ENCODE results near the gene KCTD2.

Gene KCTD2

GRCh38 chr17:75087558-75088453 lies 40.8 kb downstream of the KCTD2 start, which contains the start of gene SLC16A5:
Gene SLC16A5, plus strand, starts transcription at chr17:75087954. Its CDS starts 5,683 bp downstream, at chr17:75093637.
- H3K27ac Mint-ChIP-seq, result peak within 1 kb of the TSS; percentile 71
- H3K4me1 Mint-ChIP-seq, result peaks cover 32% of the 10 kb centered on the region
- ATAC-seq (peak; percentile 72), DNase-seq (ENCODE audit: low spot score in 2 of 2) (peak; percentile 37 to 68)
- H3K4me3 Mint-ChIP-seq, result peak within 1 kb of the TSS; percentile 69
- H3K9me3 Mint-ChIP-seq, result no peaks in the 10 kb centered on the region
- no peaks in the 10 kb centered on the region for H3K36me3 Mint-ChIP-seq

DNA sequence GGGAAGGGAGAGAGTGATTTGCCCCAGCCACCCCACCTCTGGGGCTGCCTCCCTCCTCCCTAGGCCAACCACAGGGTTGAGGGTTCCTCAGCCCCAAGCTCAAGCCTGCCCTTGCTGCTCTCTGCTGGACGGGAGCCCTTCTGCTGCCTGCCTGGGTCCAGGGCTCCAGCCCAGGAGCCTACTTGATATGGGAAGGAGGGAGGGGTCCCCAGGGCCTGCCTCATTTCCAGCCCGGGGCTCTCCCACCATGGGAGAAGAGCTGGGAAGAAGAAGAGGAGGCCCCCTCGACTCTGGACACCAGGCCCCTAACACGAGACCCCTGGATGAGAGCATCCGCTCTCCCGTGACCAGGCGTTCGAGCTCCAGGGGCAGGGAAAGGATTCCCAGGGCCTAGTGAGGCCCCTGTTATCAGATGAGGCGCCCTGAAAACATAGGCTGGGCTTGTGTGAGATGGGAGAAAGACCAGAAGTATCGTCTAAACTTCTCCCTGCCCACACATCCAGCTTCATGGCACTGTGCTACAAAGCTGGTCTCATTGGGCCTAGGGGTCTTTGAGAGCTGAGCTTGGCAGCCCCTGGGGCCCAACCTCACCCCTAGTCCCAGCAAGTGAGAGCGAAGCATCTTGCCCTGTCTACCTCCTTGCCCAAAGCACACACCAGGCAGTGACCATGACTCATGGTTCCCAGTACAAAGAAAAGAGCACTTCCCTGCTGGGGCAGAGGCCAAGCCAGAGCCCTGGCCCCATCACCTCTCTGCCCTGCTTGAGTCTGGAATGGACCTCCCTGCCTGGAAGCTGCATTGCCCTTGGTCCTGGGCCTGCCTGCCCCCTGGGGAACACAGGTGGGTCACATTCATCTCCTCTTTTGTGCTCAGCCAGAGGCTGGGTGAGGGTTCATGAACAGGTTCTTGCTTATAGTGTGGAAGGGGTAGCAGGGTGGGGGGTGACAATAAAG lies 41.7 kb downstream of the KCTD2 start:
- Mint-ChIP-seq H3K27ac (peak overlapping the region; percentile 71), H3K36me3 (no peaks in the 10 kb centered on the region), H3K4me1 (peaks cover 33% of the 10 kb centered on the region), H3K9me3 (no peaks in the 10 kb centered on the region), H3K4me3 (peak overlapping the region; percentile 69)
- DNase-seq (ENCODE audit: low spot score in 2 of 2) (no peak), ATAC-seq (peak; percentile 46)

DNA sequence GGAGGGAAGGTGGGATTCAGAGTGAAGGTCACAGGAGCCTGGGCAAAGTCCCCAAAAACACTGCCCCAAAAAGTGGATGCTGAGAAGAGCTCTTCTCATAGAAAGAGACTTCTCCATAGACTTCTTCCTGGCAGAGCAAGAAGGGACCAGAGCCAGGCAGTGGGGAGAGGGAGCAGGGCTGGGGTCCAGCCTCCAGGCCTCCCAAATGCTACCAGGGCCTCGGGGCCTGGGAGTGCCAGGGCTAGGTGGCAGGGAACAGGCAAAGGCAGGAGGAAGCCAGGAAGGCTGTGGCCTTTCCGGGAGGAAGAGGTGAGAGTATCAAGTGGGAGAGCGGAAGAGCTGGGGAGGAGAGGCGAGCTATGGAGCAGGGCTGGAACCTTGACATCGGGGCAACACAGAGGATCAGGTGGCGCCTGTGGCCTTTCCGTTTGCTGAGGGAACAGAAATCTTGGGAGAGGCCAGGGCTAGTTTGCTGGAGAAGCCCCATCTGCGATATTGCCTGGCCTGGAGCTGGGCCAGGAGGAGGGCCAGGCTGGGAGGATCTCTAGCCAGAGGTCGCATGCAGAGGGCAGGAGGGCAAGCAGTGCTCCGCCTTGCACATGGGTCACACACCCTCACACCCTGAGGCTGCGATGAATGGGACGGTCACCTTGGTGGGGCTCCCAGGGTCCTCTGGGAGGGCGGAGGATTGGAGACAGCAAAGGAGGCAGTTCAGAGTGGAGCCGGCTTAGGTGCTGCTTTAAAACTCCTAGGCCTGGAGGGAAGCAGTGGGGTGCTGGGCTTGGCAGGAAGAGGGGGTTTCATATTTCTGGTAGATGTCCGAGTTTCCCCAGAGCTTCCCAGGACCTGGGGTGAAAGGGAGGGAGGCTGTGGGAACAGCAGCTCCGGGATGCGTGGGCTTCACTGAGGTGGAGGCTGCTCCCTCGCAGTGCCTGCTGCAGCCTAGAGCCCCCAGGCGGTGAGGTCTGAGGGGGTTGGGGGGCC lies 44.1 kb downstream of the KCTD2 start:
- Mint-ChIP-seq H3K4me1 (peaks cover 33% of the 10 kb centered on the region), H3K27ac (peak overlapping the region; percentile 36), H3K4me3 (no peak overlapping the region), H3K9me3 (no peaks in the 10 kb centered on the region), H3K36me3 (no peaks in the 10 kb centered on the region)
- no peak for DNase-seq (ENCODE audit: low spot score in 2 of 2)
- ATAC-seq, result no peak

- Mint-ChIP-seq H3K4me1 (peaks cover 26% of the 10 kb centered on the region), H3K36me3 (no peaks in the 10 kb centered on the region), H3K9me3 (no peaks in the 10 kb centered on the region), H3K27ac (peak overlapping the region; percentile 41), H3K4me3 (no peak overlapping the region)
- no peak for DNase-seq (ENCODE audit: low spot score in 2 of 2)
- no peak for ATAC-seq
Observed at GRCh38 chr17:75091855-75092327, 44.9 kb downstream of the KCTD2 start.

DNA sequence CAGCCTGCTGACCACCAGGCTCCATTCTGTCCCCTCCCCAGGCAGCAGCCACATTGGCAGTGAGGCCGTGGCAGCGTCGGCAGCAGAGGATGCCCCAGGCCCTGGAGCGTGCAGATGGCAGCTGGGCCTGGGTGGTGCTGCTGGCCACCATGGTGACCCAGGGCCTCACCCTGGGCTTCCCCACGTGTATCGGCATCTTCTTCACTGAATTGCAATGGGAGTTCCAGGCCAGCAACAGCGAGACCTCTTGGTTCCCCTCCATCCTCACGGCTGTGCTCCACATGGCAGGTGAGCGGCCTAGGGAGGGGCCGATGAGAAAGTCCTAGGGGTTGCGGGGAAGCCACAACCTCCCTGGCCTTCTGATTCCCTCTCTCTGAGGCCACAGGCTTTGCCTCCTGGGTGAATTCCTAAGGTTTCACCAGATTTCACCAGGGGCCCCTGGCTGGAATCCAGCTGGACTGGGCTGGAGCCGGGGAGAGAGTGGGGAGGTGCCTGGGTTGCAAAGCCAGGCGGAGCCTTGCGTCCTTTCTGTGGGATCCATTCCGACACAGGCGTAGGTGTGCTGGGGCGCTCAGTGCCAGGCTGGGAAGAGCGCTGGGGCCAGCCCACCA lies 46.6 kb downstream of the KCTD2 start:
- no peaks in the 10 kb centered on the region for H3K9me3 Mint-ChIP-seq
- H3K36me3 Mint-ChIP-seq, result no peaks in the 10 kb centered on the region
- ATAC-seq, result no peak
- no peak for DNase-seq (ENCODE audit: low spot score in 2 of 2)
- H3K27ac Mint-ChIP-seq, result peak overlapping the region; percentile 23
- H3K4me3 Mint-ChIP-seq, result no peak overlapping the region
- peaks cover 19% of the 10 kb centered on the region for H3K4me1 Mint-ChIP-seq

DNA sequence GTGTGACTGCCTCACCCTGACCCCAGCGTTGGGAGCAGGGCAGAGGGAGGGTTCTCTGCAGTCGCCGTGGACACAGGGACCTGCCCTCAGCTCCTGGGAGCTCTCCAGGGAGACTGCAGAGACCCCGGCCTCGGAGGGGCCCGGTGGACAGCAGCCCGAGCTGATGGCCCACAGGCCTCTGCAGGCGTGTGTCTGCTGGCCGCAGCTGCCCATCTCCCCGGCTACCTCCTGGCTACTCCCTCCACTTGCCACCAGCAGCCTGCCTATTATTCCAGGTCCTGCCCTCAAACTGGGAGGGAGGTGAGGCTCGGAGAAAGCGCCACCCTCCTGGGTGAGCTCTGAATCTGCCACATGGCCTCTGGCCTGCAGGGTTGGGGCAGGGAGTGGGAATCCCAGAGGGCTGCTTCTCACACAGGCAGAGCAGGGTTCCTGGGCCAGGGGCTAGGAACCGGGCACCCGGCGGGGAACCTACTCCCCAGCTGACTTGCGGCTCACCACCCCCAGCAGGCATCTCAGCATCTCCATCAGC lies 47.9 kb downstream of the KCTD2 start:
- Mint-ChIP-seq H3K9me3 (no peaks in the 10 kb centered on the region), H3K36me3 (no peaks in the 10 kb centered on the region), H3K27ac (peak overlapping the region; percentile 37), H3K4me1 (peaks cover 12% of the 10 kb centered on the region), H3K4me3 (no peak overlapping the region)
- ATAC-seq, result no peak
- no peak for DNase-seq (ENCODE audit: low spot score in 2 of 2)

- Mint-ChIP-seq H3K4me3 (no peak overlapping the region), H3K36me3 (no peaks in the 10 kb centered on the region), H3K27ac (no peak overlapping the region), H3K4me1 (peaks cover 12% of the 10 kb centered on the region), H3K9me3 (no peaks in the 10 kb centered on the region)
- DNase-seq (ENCODE audit: low spot score in 2 of 2), result no peak
- no peak for ATAC-seq
Observed at GRCh38 chr17:75096082-75096625, 49.1 kb downstream of the KCTD2 start.

GRCh38 chr17:75097865-75098264 lies 50.8 kb downstream of the KCTD2 start:
- no peak overlapping the region for H3K27ac Mint-ChIP-seq

DNA sequence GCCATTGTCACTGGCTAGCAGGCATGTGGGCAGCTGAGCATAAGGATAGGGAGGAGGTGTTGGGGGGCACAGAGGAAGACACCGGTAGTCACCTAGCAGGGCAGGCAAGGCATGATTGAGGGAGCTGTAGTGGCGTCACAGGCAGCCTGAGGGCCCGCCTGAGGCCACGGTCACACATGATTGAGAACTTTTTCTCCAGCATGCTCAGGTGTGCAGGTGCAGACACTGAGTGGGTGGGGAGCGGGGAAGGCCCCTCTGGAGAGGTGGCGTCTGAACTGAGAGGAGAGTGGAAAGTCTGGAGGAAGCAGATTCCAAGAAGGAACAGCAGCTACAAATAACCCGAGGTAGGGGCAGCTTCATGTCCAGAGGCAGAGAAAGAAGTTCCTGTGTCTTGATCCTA lies 51.8 kb downstream of the KCTD2 start:
- H3K9me3 Mint-ChIP-seq, result no peaks in the 10 kb centered on the region
- H3K4me3 Mint-ChIP-seq, result no peak overlapping the region
- peak overlapping the region; percentile 17 for H3K27ac Mint-ChIP-seq
- no peaks in the 10 kb centered on the region for H3K36me3 Mint-ChIP-seq
- DNase-seq (ENCODE audit: low spot score in 2 of 2), result no peak
- H3K4me1 Mint-ChIP-seq, result no peaks in the 10 kb centered on the region
- no peak for ATAC-seq

More at GRCh38 chr17:75097865-75098264, 50.8 kb downstream of the KCTD2 start:
- no peak for ATAC-seq
- H3K4me3 Mint-ChIP-seq, result no peak overlapping the region
- H3K4me1 Mint-ChIP-seq, result peaks cover under 1% of the 10 kb centered on the region
- no peaks in the 10 kb centered on the region for H3K9me3 Mint-ChIP-seq
- no peak for DNase-seq (ENCODE audit: low spot score in 2 of 2)
- H3K36me3 Mint-ChIP-seq, result no peaks in the 10 kb centered on the region

DNA sequence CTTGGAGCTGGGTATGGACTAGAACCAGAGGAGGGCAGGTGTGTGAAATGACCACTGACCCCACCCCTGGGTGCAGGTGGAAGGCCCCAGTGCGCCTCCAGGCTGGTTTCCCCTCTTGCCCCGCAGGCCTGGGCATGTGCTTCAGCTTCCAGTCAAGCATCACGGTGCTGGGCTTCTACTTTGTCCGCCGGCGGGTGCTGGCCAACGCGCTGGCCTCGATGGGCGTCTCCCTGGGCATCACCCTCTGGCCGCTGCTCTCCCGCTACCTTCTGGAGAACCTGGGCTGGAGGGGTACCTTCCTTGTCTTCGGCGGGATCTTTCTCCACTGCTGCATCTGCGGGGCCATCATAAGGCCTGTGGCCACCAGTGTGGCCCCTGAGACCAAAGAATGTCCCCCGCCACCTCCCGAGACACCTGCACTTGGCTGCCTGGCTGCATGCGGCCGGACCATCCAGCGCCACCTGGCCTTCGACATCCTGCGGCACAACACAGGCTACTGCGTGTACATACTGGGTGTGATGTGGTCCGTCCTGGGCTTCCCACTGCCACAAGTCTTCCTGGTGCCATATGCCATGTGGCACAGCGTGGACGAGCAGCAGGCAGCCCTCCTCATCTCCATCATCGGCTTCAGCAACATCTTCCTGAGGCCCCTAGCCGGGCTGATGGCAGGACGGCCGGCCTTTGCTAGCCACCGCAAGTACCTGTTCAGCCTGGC lies 53.0 kb downstream of the KCTD2 start:
- ATAC-seq (no peak), DNase-seq (ENCODE audit: low spot score in 2 of 2) (no peak)
- Mint-ChIP-seq H3K36me3 (no peaks in the 10 kb centered on the region), H3K4me3 (no peak overlapping the region), H3K4me1 (no peaks in the 10 kb centered on the region), H3K27ac (no peak overlapping the region), H3K9me3 (no peaks in the 10 kb centered on the region)

DNA sequence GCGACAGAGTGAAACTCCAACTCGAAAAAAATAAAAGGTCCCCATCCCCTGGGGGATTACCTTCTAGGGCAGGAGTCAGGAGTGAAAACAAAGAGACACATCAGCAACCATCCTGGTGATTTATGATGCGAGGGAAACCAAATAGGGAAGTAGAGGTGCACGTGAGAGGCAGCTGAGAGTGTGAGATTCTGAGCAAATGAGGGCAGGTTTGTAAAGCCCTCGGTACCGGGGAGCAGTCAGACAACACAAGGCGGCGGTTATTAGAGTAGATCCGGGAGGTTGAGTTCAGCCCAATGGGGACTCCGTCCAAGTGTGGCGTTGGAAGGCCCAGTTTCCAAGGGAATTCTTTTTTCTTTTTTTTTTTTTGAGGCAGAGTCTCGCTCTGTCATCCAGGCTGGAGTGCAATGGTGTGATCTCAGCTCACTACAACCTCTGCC lies 55.4 kb downstream of the KCTD2 start:
- no peaks in the 10 kb centered on the region for H3K4me1 Mint-ChIP-seq
- H3K9me3 Mint-ChIP-seq, result no peaks in the 10 kb centered on the region
- DNase-seq (ENCODE audit: low spot score in 2 of 2), result no peak
- H3K4me3 Mint-ChIP-seq, result no peak overlapping the region
- ATAC-seq, result no peak
- no peaks in the 10 kb centered on the region for H3K36me3 Mint-ChIP-seq
- no peak overlapping the region for H3K27ac Mint-ChIP-seq

- Mint-ChIP-seq H3K36me3 (no peaks in the 10 kb centered on the region), H3K9me3 (no peaks in the 10 kb centered on the region), H3K27ac (no peak overlapping the region), H3K4me3 (no peak overlapping the region), H3K4me1 (peaks cover 8% of the 10 kb centered on the region)
- ATAC-seq, result no peak
- no peak for DNase-seq (ENCODE audit: low spot score in 2 of 2)
Observed at GRCh38 chr17:75103601-75104554, 56.9 kb downstream of the KCTD2 start.

All from stimulated activated effector memory CD8-positive, alpha-beta T cell treated with anti-CD3 and anti-CD28 coated beads, Interleukin-12 subunit alpha, Interleukin-12 subunit beta, amount 100 ng/mL, for 72 hours (primary cell).